Measurements from ENCODE around the gene ACTR3C.
A peak's percentile ranks its signal among the peaks of the same experiment; 100 is the strongest.
"Not testable (repeated sequence)": the region's sequence is repeated elsewhere in the genome, so short reads cannot be mapped to it uniquely, and the experiment has no call there.

ACTR3C gene

DNA sequence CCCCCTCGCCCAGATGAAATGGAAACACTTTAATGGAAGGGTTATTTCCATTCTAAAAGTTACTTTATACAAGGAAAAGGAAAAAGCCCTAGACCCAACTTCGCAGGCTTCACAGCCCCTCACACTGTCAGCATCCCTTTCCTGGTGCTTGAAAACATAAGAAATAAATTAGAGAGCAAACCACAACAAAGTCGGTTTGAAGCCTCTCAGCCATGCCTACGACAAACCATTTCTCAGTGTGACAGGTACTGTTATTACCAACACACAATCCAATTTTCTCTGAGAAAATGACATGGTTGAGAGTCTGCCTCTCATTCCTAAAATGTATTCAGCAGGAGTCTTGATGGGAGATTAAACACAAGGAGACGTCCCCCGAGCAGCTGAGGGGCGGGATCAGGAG, 51.4 kb downstream of the ACTR3C start:
- DNase-seq, result not testable (repeated sequence)

- DNase-seq, result not testable (repeated sequence)
Measured at GRCh38 chr7:150270101-150270824, 53.1 kb downstream of the ACTR3C start.

GRCh38 chr7:150268798-150269197, 54.5 kb downstream of the ACTR3C start:
- DNase-seq, result not testable (repeated sequence)

DNA sequence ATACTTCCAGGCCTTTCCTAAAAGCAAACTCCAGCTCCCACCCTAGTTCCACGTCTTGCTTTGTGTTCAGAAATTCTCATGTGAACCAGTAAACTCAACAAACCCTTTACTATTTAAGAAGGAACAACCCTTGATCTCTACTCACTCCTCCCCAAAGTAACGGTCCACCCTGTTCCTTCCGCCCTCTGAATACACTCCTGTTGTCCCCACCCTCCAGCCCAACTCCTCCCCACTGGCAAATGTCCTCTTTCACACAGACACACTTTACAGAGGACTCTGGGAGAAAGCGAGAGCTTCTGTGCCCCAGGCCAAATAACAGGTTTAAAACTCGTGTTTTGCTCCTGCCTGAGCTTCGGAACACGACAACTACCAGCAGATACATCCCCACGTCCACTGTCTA, 55.1 kb downstream of the ACTR3C start:
- not testable (repeated sequence) for DNase-seq

DNA sequence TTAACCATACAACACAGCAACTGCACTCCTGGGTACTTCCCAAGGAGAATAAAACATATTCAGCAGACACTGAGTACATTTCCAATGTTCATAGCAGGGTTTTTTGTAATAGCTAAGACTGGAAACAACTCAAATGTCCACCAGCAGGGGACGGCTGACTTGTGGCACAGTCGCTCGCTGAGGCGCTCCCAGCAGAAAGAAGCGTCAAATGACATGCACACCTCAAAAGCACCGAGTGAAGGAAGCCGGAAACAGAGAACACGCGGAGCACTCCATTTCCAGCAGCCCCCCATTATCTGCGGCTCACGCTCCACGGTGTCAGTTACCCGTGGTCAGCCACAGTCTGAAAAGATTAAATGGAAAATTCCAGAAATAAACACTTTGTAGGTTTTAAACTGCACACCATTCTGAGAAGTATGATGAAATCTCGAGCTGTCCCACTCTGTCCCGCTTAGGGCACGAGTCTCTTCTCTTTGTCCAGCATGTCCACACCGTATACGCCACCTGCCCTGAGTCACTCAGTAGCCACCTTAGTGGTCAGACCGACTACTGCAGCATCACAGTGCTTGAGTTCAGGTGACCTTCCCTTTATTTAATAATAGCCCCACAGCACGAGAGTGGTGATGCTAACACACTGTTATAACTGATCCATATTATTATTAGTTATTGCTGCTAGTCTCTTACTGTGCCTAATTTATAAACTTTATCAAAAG, 56.2 kb downstream of the ACTR3C start:
- not testable (repeated sequence) for DNase-seq

GRCh38 chr7:150262656-150263055, 60.7 kb downstream of the ACTR3C start:
- DNase-seq, result not testable (repeated sequence)

DNA sequence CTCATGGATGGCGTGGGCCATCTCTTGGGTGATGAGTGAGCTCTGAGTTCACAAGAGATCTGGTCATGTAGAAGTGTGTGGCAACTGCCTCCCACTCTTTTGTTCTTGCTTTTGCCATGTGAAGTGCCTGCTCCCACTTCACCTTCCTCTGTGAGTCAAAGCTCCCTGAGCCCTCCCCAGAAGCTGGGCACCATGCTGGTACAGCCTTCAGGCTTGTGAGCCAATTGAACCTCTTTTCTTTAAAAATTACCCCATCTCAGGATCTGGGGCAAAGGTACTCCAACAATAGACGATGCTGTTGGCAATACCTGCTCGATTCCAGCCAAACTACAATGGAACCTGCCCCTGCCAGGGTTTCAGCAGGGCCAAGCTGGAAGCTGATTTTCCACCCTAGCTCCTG, 75.6 kb downstream of the ACTR3C start:
- not testable (repeated sequence) for DNase-seq

DNA sequence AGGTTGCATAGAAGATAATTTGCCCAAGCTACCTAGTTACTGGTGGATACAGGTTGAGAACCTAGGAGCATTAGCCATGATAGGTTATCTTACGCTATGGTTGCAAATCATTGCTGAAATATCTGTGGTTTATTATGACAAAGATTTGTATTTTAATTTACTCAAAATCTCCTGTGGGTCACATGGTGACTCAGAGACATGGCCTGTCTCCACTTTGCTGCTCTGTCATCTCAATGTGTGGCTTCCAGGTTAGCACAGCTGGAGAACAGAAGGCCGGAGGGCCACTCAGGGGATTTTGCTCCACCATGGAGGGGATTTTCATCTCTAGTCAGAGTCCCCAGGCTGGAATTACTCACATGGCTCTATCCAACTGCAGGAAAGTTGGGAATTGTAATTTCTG, 78.1 kb downstream of the ACTR3C start:
- not testable (repeated sequence) for DNase-seq

DNA sequence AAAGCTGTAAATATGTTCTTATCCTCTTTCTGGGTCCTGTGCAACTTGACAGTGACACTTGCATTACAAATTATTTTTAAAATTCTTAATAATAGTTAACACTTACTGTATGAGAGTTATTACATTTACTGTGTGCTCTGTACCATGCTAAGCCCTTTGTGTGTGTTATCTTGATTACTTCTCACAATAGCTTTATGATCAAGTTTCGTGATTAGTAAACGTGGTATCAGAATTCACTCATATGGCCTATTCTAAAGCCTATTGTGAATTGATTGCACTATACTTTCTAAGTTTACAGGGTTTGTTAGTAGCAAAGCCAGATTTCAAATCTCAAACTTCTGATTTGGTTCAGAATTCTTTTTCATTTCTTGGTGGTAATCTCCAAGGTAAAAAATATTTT, 80.4 kb downstream of the ACTR3C start:
- DNase-seq, result not testable (repeated sequence)

GRCh38 chr7:150225444-150225843, 97.9 kb downstream of the ACTR3C start:
- not testable (repeated sequence) for DNase-seq

DNA sequence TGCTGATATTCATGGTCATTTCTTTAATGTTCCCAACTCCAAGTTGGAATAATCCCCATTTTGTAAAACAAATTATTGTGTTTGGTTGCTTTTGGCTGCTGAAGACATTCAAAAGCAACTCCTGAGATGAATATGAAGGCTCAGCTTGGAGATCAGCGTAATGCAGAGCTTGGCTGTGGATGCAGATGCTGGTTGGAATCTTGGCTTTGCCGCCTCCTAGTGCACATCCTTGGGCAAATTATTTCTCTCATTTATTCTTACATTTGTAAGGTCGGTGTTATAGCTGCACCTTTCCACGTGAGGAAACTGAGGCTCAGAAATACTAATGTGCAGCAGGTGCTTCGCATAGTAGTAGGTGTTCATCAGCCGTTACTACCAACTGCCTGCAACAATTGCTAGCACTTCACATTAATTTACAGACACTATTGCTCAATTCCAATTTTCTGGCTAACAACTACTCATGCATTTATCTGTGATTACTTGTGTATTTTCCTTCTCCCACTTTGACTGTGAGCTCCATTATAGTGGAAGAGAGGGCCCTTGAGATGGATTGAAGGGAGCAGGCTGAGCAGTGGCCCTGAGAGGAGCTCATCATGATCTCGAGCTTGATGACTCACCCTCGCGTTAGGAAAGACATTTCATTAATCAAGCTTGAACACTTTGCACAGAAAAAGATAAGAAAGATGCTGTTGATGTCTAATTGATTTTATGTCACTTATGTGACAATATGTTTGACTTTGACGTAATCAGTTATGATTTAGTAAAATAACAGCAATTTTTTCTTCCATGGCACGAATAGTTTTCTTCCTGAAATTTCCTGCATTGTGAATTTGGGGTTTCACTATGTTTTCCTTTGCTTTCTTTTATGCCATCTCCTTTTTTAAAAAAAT, 101.0 kb downstream of the ACTR3C start:
- DNase-seq, result not testable (repeated sequence)

- DNase-seq, result not testable (repeated sequence)
Measured at GRCh38 chr7:150220673-150221181, 102.6 kb downstream of the ACTR3C start.

DNA sequence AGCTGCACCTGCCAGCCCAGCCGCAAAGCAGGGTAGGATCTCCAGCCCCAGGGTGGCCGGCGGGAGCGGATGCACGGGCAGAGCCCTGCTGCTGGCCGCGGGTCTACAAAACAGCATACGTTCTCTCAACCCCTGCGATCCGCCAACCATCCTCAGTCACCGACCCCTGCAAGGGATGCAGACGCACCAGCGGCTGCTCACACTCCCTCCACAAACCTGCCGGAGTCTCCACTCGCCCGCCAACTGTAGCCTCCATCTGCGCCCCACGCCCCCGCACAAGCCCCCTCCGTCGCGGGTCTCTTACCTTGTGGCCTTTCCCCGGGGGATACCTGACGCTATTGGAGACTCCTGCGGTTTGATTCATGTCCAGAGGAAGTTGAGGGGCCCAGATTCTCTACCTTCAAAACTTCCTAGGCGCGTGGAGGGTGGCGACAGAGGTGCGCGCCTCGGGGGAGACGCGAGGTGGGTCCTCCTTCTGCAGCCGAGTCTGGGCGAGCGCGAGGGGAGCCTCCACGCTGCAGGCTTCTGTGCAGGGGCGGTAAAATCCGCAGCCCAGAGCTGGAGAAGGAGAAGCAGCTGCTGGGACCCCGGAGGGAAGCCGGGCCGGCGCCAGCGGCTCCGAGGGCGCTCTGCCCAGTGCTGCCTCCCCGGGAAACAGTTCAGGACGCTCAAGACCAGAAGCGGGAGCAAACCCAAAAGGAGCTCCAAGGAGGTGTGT, 103.2 kb downstream of the ACTR3C start:
- DNase-seq, result not testable (repeated sequence)

GRCh38 chr7:150206848-150207247, 116.5 kb downstream of the ACTR3C start:
- DNase-seq, result peak; percentile 4

GRCh38 chr7:150205866-150206265, 117.5 kb downstream of the ACTR3C start:
- DNase-seq, result not testable (repeated sequence)

DNA sequence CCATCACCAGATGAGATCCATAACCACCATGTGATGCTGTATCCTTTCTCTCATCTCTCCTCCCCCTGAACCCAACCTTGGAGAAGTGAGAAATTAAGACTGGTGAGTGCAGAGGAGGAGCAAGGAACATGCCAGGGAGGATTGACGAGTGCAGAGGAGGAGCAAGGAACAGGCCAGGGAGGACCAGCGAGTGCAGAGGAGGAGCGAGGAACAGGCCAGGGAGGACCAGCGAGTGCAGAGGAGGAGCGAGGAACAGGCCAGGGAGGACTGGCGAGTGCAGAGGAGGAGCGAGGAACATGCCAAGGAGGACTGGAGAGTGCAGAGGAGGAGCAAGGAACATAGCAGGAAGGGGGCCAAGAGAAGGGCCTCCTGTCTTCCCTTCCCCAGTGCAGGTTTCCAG, 118.8 kb downstream of the ACTR3C start:
- DNase-seq, result not testable (repeated sequence)

- DNase-seq, result not testable (repeated sequence)
Measured at GRCh38 chr7:150202894-150203293, 120.5 kb downstream of the ACTR3C start.

Measured in OCI-M1 (cell line).